ENCODE data around the gene ELMO1.

- no peak for TF ChIP-seq CTCF (IDR thresholded peaks at IDR 0.05)
- no peak for TF ChIP-seq POLR2A (IDR thresholded peaks at IDR 0.05)
These were observed 441.0 kb downstream of the ELMO1 start for GRCh38 chr7:37007691-37008090.

All from adrenal gland (tissue), 5 donors.